K562 (cell line): Measurements from ENCODE around the gene CHD6. TPM values are rescaled to one million over a fixed set of nuclear protein-coding genes. Genes with fewer than 3 reads are reported as not detected.
A peak's percentile ranks its signal among the peaks of the same experiment; 100 is the strongest.

ENCODE experiments used
- CCAR2 ChIP-seq: fragments of 200-400 bp; formaldehyde crosslinking; IDR thresholded peaks from 2 replicates; pipeline ENCODE4 v1.6.1; 2017; ENCODE audit warnings: mild to moderate bottlenecking, low read depth, low read length
- CSDE1 ChIP-seq, 2 experiments: fragments of 450-650 bp; IDR thresholded peaks; 2 replicates each; pipeline ENCODE4 v1.6.1; 2016; ENCODE audit warnings: mild to moderate bottlenecking in 1 of 2
- DLX4 ChIP-seq: fragments of 250-450 bp; sonication (Bioruptor Pico); IDR thresholded peaks from 2 replicates; pipeline ENCODE4 v1.6.1; 2021; ENCODE audit warnings: mild to moderate bottlenecking
- HDAC6 ChIP-seq: IDR thresholded peaks from 2 replicates; pipeline ENCODE4 v1.6.1; 2012; ENCODE audit warnings: low read depth, mild to moderate bottlenecking, control low read depth, inconsistent platforms, low read length, moderate library complexity
- HNRNPH1 ChIP-seq: fragments of 200-400 bp; formaldehyde crosslinking; optimal IDR thresholded peaks from 2 replicates; pipeline ENCODE3; 2017; ENCODE audit warnings: low read depth, mild to moderate bottlenecking, low read length, moderate library complexity
- MGA ChIP-seq: fragments of 450-650 bp; IDR thresholded peaks from 2 replicates; pipeline ENCODE4 v1.6.1; 2016; ENCODE audit warnings: mild to moderate bottlenecking, moderate library complexity
- NUFIP1 ChIP-seq: fragments of 450-650 bp; IDR thresholded peaks from 2 replicates; pipeline ENCODE4 v1.6.1; 2018; ENCODE audit not compliant: partially characterized antibody
- YY1 ChIP-seq, 3 experiments: IDR thresholded peaks; 2 replicates each; pipeline ENCODE4 v1.6.1; 2011; ENCODE audit warnings: low read length in 2 of 3, mild to moderate bottlenecking in 2 of 3, moderate library complexity in 2 of 3, borderline replicate concordance in 1 of 3, control low read depth in 1 of 3, low read depth in 1 of 3; ENCODE audit not compliant: insufficient read depth in 3 of 3, insufficient replicate concordance in 2 of 3, control insufficient read depth in 1 of 3, insufficient read length in 1 of 3; ENCODE audit errors: extremely low read depth in 1 of 3
- ZC3H4 ChIP-seq: sonication (generic); formaldehyde crosslinking; IDR thresholded peaks from 2 replicates; pipeline ENCODE4 v1.9.0; 2021; ENCODE audit warnings: missing genetic modification reagents, borderline replicate concordance
- ZHX1 ChIP-seq: fragments of 150-350 bp; conservative IDR thresholded peaks from 2 replicates; pipeline ENCODE4 v1.6.1; 2014; ENCODE audit warnings: low read length
- ZNF121 ChIP-seq: sonication (generic); formaldehyde crosslinking; conservative IDR thresholded peaks from 2 replicates; pipeline ENCODE4 v1.8.0; 2022; ENCODE audit warnings: missing genetic modification reagents
- polyA plus RNA-seq, 8 experiments: library from polyadenylated mRNA; depleted of rRNA in 4 of 8; stranded (reverse) in 5 of 8; unstranded in 3 of 8; fragments of >200 nt; fragmentation: Nextera tagmentation in 2 of 8; fragmentation: Illumina TruSeq in 1 of 8; extraction: Ambion mirVana in 2 of 8; extraction: Trizol in 1 of 8; gene quantifications; 2 replicates each; pipeline versions ENCODE4 v1.2.1 to v1.2.3, GENCODE V29; 2011 to 2014; ENCODE audit warnings: inconsistent platforms in 1 of 8, missing spikeins in 1 of 8
- total RNA-seq, 7 experiments: library from RNA; depleted of rRNA in 6 of 7; stranded (reverse); fragments of >200 nt in 6 of 7; fragmentation: Illumina TruSeq in 2 of 7; extraction: Trizol in 2 of 7; gene quantifications; 2 replicates each; pipeline versions ENCODE4 v1.2.1 to v1.2.3, GENCODE V29; 2011 to 2021; ENCODE audit warnings: low replicate concordance in 1 of 7

CHD6 gene
- total and polyA plus RNA-seq, 9 of the 15 experiments (the other 6 are each of a cell fraction or from before 2014, with no cell fraction given), result 3.9 to 24.2 (median 12.8) TPM

- TF ChIP-seq YY1 (IDR thresholded peaks at IDR 0.05; ENCODE audit: borderline replicate concordance in 1 of 3, control insufficient read depth in 1 of 3, extremely low read depth in 1 of 3, insufficient read depth in 3 of 3, insufficient read length in 1 of 3, insufficient replicate concordance in 2 of 3, low read depth in 1 of 3, low read length in 2 of 3) (peak in 2 of 3 experiments; percentile 48 to 73), CSDE1 (IDR thresholded peaks at IDR 0.05) (no peak), ZHX1 (no peak), HNRNPH1 (no peak), ZNF121 (CRISPR knock-in tag) (no peak), MGA (no peak), ZC3H4 (CRISPR knock-in tag) (no peak), DLX4 (CRISPR knock-in tag) (no peak), HDAC6 (no peak), CCAR2 (no peak), NUFIP1 (no peak)
Observed at GRCh38 chr20:41617902-41618806, at the start of gene CHD6 (continued).
